ENCODE measurements around the gene SPDYE3.
"Not testable (repeated sequence)": the region's sequence is repeated elsewhere in the genome, so short reads cannot be mapped to it uniquely, and the experiment has no call there.

SPDYE3 gene

GRCh38 chr7:100271716-100272537, 35.6 kb upstream of the SPDYE3 start:
- peak; percentile 83 for DNase-seq (ENCODE audit: low read depth)
- H3K4me3 ChIP-seq (ENCODE audit: low read depth, low read length): peak overlapping the region; percentile 51
- in situ Hi-C loops (cut with HindIII; ENCODE audit: low sequenced_read_pairs): no loop called here
- peak; percentile 38 for TF ChIP-seq CTCF (IDR thresholded peaks at IDR 0.05; ENCODE audit: low read depth, low read length, missing control alignments)

GRCh38 chr7:100272538-100272902, 35.0 kb upstream of the SPDYE3 start:
- peak overlapping the region; percentile 51 for H3K4me3 ChIP-seq (ENCODE audit: low read depth, low read length)
- in situ Hi-C loops (cut with HindIII; ENCODE audit: low sequenced_read_pairs); DNase-seq (ENCODE audit: low read depth): not testable (repeated sequence)

GRCh38 chr7:100275120-100275519, 32.4 kb upstream of the SPDYE3 start:
- in situ Hi-C loops (cut with HindIII; ENCODE audit: low sequenced_read_pairs): no loop called here

GRCh38 chr7:100276126-100276525, 31.4 kb upstream of the SPDYE3 start:
- DNase-seq (ENCODE audit: low read depth); in situ Hi-C loops (cut with HindIII; ENCODE audit: low sequenced_read_pairs): not testable (repeated sequence)

More at GRCh38 chr7:100275120-100275519, 32.4 kb upstream of the SPDYE3 start:
- no peak overlapping the region for H3K4me3 ChIP-seq (ENCODE audit: low read depth, low read length)
- no peak for TF ChIP-seq CTCF (IDR thresholded peaks at IDR 0.05; ENCODE audit: low read depth, low read length, missing control alignments)
- no peak for DNase-seq (ENCODE audit: low read depth)

GRCh38 chr7:100282069-100282608, 25.4 kb upstream of the SPDYE3 start:
- DNase-seq (ENCODE audit: low read depth); H3K4me3 ChIP-seq (ENCODE audit: low read depth, low read length); in situ Hi-C loops (cut with HindIII; ENCODE audit: low sequenced_read_pairs): not testable (repeated sequence)

More at GRCh38 chr7:100276126-100276525, 31.4 kb upstream of the SPDYE3 start:
- H3K4me3 ChIP-seq (ENCODE audit: low read depth, low read length): not testable (repeated sequence)

GRCh38 chr7:100283147-100283546, 24.4 kb upstream of the SPDYE3 start:
- in situ Hi-C loops (cut with HindIII; ENCODE audit: low sequenced_read_pairs); H3K4me3 ChIP-seq (ENCODE audit: low read depth, low read length); DNase-seq (ENCODE audit: low read depth): not testable (repeated sequence)

- H3K4me3 ChIP-seq (ENCODE audit: low read depth, low read length); DNase-seq (ENCODE audit: low read depth); in situ Hi-C loops (cut with HindIII; ENCODE audit: low sequenced_read_pairs): not testable (repeated sequence)
Observed at GRCh38 chr7:100287191-100287969, 20.1 kb upstream of the SPDYE3 start.

GRCh38 chr7:100288258-100288657, 19.2 kb upstream of the SPDYE3 start:
- DNase-seq (ENCODE audit: low read depth); H3K4me3 ChIP-seq (ENCODE audit: low read depth, low read length); in situ Hi-C loops (cut with HindIII; ENCODE audit: low sequenced_read_pairs): not testable (repeated sequence)

GRCh38 chr7:100292162-100292561, 15.3 kb upstream of the SPDYE3 start:
- H3K4me3 ChIP-seq (ENCODE audit: low read depth, low read length); in situ Hi-C loops (cut with HindIII; ENCODE audit: low sequenced_read_pairs); DNase-seq (ENCODE audit: low read depth): not testable (repeated sequence)

GRCh38 chr7:100295269-100295668, 12.2 kb upstream of the SPDYE3 start:
- H3K4me3 ChIP-seq (ENCODE audit: low read depth, low read length); DNase-seq (ENCODE audit: low read depth); in situ Hi-C loops (cut with HindIII; ENCODE audit: low sequenced_read_pairs): not testable (repeated sequence)

- H3K4me3 ChIP-seq (ENCODE audit: low read depth, low read length); DNase-seq (ENCODE audit: low read depth); in situ Hi-C loops (cut with HindIII; ENCODE audit: low sequenced_read_pairs): not testable (repeated sequence)
Observed at GRCh38 chr7:100297852-100298631, 9.5 kb upstream of the SPDYE3 start.

- DNase-seq (ENCODE audit: low read depth); H3K4me3 ChIP-seq (ENCODE audit: low read depth, low read length); in situ Hi-C loops (cut with HindIII; ENCODE audit: low sequenced_read_pairs): not testable (repeated sequence)
Observed at GRCh38 chr7:100298632-100298895, 8.9 kb upstream of the SPDYE3 start.

- DNase-seq (ENCODE audit: low read depth); H3K4me3 ChIP-seq (ENCODE audit: low read depth, low read length); in situ Hi-C loops (cut with HindIII; ENCODE audit: low sequenced_read_pairs): not testable (repeated sequence)
Observed at GRCh38 chr7:100304526-100304925, 3.0 kb upstream of the SPDYE3 start.

- DNase-seq (ENCODE audit: low read depth); in situ Hi-C loops (cut with HindIII; ENCODE audit: low sequenced_read_pairs); H3K4me3 ChIP-seq (ENCODE audit: low read depth, low read length): not testable (repeated sequence)
Observed at GRCh38 chr7:100318329-100318728, 10.8 kb downstream of the SPDYE3 start.

All from astrocyte of the cerebellum (primary cell).